Activated T-helper 2 cell treated with anti-CD3 and anti-CD28 coated beads, Interferon-gamma antibody, Interleukin-2, Interleukin-4, amounts not matched to agents 10 μg/mL and 5 μg/mL and 100 μg/mL, durations not matched to agents 14 hours and 24 hours and 36 hours (primary cell): ENCODE results near the gene ZP3. TPM values are rescaled to one million over a fixed set of nuclear protein-coding genes. Genes with fewer than 3 reads are reported as not detected.
"Not testable (repeated sequence)": the region's sequence is repeated elsewhere in the genome, so short reads cannot be mapped to it uniquely, and the experiment has no call there.

ENCODE experiments used
- DNase-seq: peaks from one replicate; pipeline ENCODE4 v3.0.0; 2021; ENCODE audit warnings: low spot score
- H3K27ac Mint-ChIP-seq: one replicate; pipeline ENCODE4 v1.8.0; 2021; ENCODE audit warnings: mixed read lengths
- H3K27me3 Mint-ChIP-seq: one replicate; pipeline ENCODE4 v1.8.0; 2021; ENCODE audit warnings: low read depth, mixed read lengths
- H3K36me3 Mint-ChIP-seq: one replicate; pipeline ENCODE4 v1.8.0; 2021; ENCODE audit warnings: low read depth, mixed read lengths
- H3K4me1 Mint-ChIP-seq: one replicate; pipeline ENCODE4 v1.8.0; 2021; ENCODE audit warnings: low read depth, mixed read lengths
- H3K4me3 Mint-ChIP-seq: one replicate; pipeline ENCODE4 v1.8.0; 2021; ENCODE audit warnings: low read depth, mild to moderate bottlenecking, moderate library complexity, mixed read lengths
- H3K9me3 Mint-ChIP-seq: one replicate; pipeline ENCODE4 v1.8.0; 2021; ENCODE audit warnings: mixed read lengths
- intact Hi-C: fragments of 100-400 bp; cut with micrococcal nuclease; formaldehyde crosslinking; loops from one replicate; pipeline ENCODE4 v1.15.1; 2023
- total RNA-seq: library from RNA; stranded (reverse); gene quantifications from 2 replicates; pipeline ENCODE4 v1.2.3, GENCODE V29; 2022

Gene ZP3
- total RNA-seq, 1 donor from 2014 or later = 8.2 TPM

DNA sequence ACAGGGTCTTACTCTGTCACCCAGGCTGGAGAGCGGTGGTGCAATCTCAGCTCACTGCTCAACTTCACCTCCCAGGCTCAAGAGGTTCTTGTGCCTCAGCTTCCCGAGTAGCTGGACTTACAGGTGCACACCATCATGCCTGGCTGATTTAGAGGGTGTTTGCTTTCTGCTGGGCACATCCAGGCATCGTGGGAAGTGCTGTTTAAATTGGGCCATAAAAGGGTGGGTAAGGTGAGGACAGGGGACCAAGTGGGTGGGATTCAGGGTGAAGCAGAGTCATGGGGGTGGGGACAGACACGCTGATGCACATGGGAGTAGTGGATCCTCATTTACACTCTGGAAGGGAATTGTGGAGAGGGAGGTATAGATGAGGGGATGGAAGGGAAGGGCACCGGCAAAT lies 40.2 kb downstream of the ZP3 start:
- H3K27me3 Mint-ChIP-seq, H3K4me1 Mint-ChIP-seq, H3K36me3 Mint-ChIP-seq, H3K9me3 Mint-ChIP-seq, DNase-seq, H3K27ac Mint-ChIP-seq, intact Hi-C loops, H3K4me3 Mint-ChIP-seq: not testable (repeated sequence)

DNA sequence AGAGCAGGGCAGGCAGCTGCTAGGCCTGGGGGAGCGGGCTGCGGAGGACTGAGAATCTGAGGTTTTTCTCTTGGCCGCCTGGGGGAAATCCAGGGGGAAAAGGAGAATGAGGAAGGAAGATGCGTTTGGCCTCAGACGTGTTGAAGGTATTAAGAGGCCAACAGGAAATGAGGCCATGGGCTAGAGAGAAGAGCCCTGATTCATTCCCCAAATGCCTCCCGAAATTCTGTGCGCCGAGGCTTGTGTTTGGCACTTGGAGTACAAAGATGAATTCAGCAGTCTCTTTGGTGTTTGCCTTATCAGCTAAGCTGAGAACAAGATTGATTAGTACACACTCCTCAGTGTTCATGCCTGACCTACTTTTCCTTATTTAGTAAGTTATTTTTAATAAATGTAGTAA lies 41.2 kb downstream of the ZP3 start:
- DNase-seq, H3K4me3 Mint-ChIP-seq, H3K36me3 Mint-ChIP-seq, H3K9me3 Mint-ChIP-seq, intact Hi-C loops, H3K27me3 Mint-ChIP-seq, H3K4me1 Mint-ChIP-seq, H3K27ac Mint-ChIP-seq: not testable (repeated sequence)

DNA sequence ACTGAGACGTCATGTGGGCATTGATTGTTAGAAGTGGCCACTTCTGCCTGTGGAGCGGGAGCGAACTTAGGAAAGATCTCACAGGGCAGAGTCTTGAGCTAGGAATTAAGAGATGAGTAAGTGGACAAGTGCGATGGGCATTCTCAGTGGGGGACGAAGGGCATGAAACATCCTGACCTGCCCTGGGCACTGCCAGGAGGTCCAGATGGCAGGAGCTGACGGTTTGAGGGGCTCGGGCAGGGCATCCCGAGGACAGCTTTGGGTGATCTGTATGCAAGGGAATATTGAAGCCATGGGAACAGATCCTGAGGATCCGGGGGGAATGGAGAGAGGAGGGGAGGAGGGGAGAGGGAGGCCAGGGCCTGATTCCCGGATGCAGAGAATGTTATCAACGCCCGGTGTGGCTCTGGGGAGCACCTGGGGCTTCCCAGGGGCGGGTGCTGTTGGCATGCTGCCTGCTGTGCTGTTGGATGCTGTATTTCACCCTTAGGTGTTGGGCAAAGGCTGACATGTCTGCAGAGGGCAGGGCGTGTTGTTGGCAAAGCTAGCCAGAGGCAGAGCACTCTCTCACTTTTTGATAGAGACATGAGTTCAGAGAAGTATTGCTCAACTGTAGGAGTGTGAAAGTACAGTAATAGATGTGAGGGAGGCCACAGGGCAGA lies 43.1 kb downstream of the ZP3 start:
- H3K27me3 Mint-ChIP-seq, H3K4me1 Mint-ChIP-seq, H3K36me3 Mint-ChIP-seq, intact Hi-C loops, H3K4me3 Mint-ChIP-seq, H3K9me3 Mint-ChIP-seq, DNase-seq, H3K27ac Mint-ChIP-seq: not testable (repeated sequence)

DNA sequence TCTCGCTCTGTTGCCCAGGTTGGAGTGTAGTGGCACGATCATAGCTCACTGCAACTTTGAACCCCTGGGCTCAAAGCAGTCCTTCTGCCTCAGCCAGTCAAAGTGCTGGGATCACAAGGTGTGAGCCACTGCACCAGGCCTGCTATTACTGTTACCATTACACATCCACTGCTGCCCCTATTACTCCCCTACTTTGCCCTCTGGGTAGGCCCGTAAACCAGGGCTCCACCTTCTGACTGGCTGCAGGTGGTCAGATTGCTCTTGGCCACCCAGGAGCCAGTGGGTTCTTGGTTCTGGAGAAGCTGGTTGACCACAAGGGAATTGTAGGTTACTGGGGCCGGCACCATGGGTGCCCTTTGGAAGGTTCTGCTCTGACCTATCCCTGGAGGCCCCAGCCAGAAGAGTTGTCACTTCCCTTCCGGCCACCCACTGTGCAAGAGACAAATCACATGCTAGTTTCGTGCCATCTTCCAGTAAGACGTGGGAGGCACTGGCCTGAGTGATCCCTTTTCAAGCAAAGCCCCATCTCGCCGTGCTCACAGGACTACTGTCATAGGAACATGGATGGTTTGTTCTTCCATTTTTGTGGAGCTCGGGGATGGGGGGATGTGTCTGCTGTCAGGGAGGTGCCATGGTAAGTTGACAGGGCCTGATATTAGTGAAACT lies 46.9 kb downstream of the ZP3 start:
- intact Hi-C loops, H3K4me3 Mint-ChIP-seq, H3K36me3 Mint-ChIP-seq, H3K9me3 Mint-ChIP-seq, DNase-seq, H3K27ac Mint-ChIP-seq, H3K27me3 Mint-ChIP-seq, H3K4me1 Mint-ChIP-seq: not testable (repeated sequence)

DNA sequence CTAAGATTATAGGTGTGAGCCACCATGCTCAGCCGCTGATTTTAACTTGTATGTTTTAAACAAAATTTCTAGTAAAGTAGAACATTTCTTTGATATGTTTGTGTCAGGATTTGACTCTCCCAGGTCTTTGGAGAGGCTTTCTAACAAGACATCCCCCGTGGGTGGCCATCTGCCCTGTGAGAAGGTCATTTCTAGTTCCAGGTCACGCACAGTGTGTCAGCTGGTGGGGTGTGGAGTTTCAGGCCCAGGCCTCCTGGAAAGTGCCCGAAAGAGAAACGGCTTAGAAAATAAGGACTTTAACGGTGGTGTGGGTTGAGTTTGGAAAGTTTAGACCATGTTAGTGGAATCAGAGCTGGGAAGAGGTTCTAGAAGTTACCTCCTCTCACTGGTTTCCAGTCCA lies 48.3 kb downstream of the ZP3 start:
- H3K36me3 Mint-ChIP-seq, H3K4me3 Mint-ChIP-seq, H3K4me1 Mint-ChIP-seq, intact Hi-C loops, H3K9me3 Mint-ChIP-seq, H3K27ac Mint-ChIP-seq, H3K27me3 Mint-ChIP-seq, DNase-seq: not testable (repeated sequence)

DNA sequence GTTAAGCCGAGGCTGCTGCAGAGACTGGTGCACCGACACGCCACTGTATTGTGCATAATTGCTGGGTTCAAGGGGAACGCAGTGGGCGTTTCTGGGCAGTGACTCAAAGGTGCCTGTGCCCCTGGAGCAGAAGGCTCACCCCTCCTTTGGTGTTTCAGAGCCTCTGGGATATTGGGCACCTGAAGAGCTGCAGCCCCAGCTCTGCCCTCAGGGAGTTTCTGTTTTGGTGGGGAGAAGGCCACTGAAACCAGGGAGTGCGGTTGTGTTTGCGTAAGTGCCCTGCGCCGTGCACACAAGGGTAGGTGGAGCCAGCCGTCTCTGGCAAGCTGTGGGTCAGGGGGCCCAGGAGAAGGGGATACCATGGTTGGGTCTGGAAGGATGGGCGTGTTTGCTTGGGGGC lies 51.5 kb downstream of the ZP3 start:
- intact Hi-C loops, H3K27me3 Mint-ChIP-seq, DNase-seq, H3K9me3 Mint-ChIP-seq, H3K27ac Mint-ChIP-seq, H3K36me3 Mint-ChIP-seq, H3K4me3 Mint-ChIP-seq, H3K4me1 Mint-ChIP-seq: not testable (repeated sequence)

DNA sequence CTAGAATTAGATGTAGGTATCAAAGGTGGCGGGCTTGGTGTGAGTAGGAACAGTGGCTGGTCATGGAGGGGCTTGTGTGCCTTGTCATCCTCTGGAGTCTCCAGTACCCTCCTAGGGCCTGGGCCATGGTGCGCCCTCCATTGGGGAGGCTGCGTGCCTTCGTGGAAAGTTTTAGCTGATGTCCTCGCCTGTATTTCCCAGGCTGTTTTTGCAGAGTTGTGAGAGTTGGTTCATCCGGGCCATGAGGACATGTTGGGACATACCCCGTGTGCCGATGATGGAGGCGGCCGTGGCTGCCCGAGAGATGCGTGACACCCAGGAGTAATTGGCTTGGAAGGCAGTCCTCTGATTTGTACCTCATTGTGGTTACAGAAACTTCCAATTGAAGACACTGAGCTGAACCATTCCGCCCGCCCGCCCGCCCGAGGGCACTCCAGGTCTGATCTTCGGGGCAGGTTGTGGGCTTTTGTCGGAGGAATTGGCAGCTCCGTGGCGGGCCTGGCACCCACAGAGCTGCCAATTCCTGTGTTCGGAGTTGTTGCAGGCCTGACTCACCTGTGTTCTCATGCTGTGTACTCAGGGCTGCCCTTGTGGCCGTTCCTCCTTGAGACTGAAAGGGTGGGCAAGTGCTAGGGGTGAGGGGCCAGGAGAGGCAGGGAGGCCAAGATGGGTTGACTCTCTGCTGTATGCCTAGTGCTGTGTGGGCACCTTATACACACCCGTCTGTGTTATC lies 52.2 kb downstream of the ZP3 start:
- H3K36me3 Mint-ChIP-seq, H3K27ac Mint-ChIP-seq, intact Hi-C loops, DNase-seq, H3K4me1 Mint-ChIP-seq, H3K9me3 Mint-ChIP-seq, H3K4me3 Mint-ChIP-seq, H3K27me3 Mint-ChIP-seq: not testable (repeated sequence)

DNA sequence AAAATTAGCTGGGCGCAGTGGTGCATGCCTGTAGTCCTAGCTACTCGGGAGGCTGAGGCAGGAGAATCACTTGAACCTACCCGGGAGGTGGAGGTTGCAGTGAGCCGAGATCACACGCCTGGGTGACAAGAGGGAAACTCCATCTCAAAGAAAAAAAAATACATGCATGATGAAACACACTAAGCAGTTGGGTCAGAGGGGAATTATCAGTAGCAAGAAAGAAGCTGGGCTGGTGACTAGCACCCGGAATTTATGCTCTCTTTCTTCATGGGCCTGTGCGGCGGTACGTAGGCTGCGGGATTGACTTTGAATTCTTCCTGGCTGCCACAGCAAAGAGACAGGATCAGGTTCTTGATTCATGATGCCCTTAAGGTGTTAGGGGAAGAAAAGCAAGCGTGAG lies 54.9 kb downstream of the ZP3 start:
- H3K9me3 Mint-ChIP-seq, DNase-seq, H3K27me3 Mint-ChIP-seq, H3K4me1 Mint-ChIP-seq, H3K4me3 Mint-ChIP-seq, H3K27ac Mint-ChIP-seq, intact Hi-C loops: not testable (repeated sequence)
- H3K36me3 Mint-ChIP-seq = peaks cover 13% of the 10 kb centered on the region

DNA sequence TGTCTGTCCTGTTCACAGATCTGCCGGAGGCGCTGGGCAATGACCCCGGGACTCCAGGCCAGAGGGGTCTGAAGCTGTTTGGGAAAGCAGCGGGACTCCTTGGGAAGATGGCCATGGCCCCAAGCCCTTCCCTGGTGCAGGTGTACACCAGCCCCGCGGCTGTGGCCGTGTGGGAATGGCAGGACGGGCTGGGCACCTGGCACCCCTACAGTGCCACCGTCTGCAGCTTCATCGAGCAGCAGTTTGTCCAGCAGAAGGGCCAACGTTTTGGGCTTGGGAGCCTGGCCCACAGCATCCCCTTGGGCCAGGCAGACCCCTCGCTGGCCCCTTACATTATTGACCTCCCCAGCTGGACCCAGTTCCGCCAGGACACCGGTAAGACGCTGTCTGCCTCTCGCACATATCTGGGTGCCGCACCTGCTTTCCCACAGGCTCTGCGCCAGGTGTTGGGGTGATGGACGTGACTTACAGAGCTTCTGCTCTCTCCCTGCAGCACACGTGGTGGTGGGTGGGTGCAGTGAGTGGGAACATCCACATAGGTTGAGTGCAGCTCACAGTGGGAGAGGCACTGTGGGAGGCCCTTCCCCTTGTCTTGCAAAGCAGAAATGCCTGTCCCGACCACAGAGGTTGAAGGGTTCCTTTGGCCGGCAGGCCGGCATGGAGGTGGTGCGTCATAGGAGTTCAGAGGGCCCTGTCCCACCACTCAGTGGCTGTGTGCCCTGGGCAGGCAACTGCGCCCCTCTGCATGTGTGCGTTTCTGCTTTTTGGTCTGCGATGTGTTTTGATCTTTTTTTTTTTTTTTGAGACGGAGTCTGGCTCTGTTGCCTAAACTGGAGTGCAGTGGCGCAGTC lies 55.9 kb downstream of the ZP3 start:
- H3K27ac Mint-ChIP-seq, H3K27me3 Mint-ChIP-seq, intact Hi-C loops, DNase-seq, H3K4me1 Mint-ChIP-seq, H3K9me3 Mint-ChIP-seq, H3K4me3 Mint-ChIP-seq: not testable (repeated sequence)
- H3K36me3 Mint-ChIP-seq = peaks cover 13% of the 10 kb centered on the region

DNA sequence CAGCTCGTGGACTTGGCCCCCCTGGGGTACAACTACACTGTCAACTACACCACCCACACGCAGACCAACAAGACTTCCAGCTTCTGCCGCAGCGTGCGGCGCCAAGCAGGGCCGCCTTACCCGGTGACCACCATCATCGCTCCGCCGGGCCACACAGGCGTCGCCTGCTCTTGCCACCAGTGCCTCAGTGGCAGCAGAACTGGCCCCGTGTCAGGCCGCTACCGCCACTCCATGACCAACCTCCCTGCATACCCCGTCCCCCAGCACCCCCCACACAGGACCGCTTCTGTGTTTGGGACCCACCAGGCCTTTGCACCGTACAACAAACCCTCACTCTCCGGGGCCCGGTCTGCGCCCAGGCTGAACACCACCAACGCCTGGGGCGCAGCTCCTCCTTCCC lies 57.9 kb downstream of the ZP3 start:
- H3K4me1 Mint-ChIP-seq, H3K27me3 Mint-ChIP-seq, H3K27ac Mint-ChIP-seq, intact Hi-C loops, DNase-seq, H3K9me3 Mint-ChIP-seq, H3K4me3 Mint-ChIP-seq: not testable (repeated sequence)
- peaks cover 13% of the 10 kb centered on the region for H3K36me3 Mint-ChIP-seq

DNA sequence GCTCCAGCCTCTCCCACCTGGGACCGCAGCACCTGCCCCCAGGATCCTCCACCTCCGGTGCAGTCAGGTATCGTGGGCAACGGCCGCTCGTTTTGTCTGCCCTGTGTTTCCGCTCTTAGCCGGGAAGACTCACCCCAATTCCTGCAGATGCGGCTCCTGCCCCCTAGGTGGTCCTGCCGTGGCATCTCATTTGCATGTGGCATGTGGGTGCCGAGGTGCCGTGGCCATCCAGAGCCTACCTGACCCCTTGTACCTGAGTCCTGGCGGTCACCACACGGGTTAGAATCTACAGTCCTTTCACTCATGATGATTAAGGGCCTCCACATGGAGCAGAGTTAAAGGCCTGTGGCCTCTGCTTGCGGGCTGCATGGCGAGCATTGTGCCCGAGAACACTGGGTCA lies 58.3 kb downstream of the ZP3 start:
- H3K27ac Mint-ChIP-seq, H3K4me3 Mint-ChIP-seq, H3K4me1 Mint-ChIP-seq, H3K9me3 Mint-ChIP-seq, DNase-seq, H3K27me3 Mint-ChIP-seq, intact Hi-C loops: not testable (repeated sequence)
- H3K36me3 Mint-ChIP-seq = peaks cover 13% of the 10 kb centered on the region

DNA sequence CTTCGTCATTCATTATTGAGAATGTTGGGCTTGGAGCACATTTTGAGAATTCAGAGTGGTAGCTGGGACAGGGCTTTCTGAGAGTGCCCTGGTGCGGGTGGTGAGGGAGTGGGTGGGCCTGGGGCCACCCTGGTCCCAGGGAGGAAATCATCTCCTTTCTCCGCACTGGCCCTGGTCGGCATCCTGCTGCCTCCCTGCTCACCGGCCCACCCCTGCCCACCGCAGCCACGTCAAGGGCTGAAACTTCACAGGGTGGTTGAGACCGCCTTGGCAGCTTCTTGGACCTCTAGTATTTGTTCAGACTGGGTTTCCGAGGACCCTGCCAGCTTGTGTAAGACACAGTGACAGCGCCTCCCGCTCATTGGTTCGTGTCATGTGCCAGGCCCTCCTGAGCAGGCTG lies 59.7 kb downstream of the ZP3 start:
- H3K9me3 Mint-ChIP-seq, H3K27ac Mint-ChIP-seq, intact Hi-C loops, DNase-seq, H3K27me3 Mint-ChIP-seq, H3K4me1 Mint-ChIP-seq, H3K4me3 Mint-ChIP-seq: not testable (repeated sequence)
- peaks cover 13% of the 10 kb centered on the region for H3K36me3 Mint-ChIP-seq
